ENCODE results near the gene OR4D1.
"Not testable (repeated sequence)": the region's sequence is repeated elsewhere in the genome, so short reads cannot be mapped to it uniquely, and the experiment has no call there.

Gene OR4D1

DNA sequence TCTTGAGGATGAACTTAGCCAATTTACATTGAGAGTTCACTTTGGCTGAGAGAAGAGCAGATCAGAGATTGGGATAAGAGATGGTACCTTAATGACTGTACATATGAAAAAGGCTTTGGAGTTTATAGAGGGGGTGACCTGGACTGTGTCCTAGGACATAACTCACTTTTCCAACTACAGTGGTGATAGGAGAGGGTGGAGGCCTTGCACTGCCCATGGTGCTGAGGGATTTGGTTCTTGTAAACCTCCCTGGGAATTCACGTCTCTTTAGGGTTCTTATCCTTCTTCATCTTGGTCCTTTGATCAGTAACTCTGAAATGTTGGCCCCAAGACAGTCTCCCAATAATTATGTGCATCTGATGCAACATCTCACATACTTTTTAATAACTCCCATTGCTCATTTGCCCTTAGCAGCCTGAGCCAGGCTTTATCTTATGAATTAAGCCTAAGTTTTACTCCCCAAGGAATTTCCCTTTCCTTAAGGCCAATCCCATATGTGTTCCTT lies at the start of gene OR4D1:
Gene OR4D1, plus strand, starts transcription at position 455 of the 505 bp plus-strand sequence. CDS start 6,770 bp downstream, outside the sequence.
- no peak for DNase-seq (ENCODE audit: low read depth)

- no peak for DNase-seq (ENCODE audit: low read depth)
Observed at GRCh38 chr17:58100506-58100905, 47.7 kb upstream of the OR4D1 start.

DNA sequence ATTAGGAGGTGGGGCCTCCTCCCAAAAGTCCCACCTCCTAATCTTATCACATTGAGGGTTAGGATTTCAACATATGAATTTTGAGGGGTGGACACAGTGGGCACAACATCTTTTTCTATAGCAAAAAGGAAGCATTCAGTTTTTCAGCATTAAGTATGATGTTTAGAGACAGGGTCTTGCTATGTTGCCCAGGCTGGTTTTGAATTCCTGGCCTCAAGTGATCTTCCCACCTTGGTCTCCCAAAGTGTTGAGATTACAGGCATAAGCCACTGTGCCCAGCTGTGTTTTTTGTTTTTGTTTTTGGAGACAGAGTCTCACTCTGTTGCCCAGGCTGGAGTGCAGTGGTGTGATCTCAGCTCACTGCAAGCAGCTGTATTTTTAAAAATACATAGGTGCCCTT lies 46.3 kb upstream of the OR4D1 start:
- DNase-seq (ENCODE audit: low read depth): not testable (repeated sequence)

DNA sequence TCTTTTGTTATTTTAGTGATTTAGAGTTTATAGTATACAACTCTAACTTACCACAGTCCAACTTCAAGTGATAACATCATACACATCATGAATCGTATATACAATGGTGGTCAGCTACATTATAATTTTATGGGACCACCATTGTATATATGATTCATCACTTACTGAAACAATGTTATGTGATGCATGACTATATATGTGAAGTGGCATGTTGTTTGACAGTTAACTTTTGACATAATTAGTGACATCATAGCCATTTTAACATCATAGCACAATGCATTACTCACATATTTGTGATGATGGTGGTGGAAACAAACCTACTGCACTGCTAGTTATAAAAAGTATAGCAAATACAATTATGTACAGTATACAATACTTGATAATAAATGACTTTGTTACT lies 43.1 kb upstream of the OR4D1 start:
- DNase-seq (ENCODE audit: low read depth): no peak

DNA sequence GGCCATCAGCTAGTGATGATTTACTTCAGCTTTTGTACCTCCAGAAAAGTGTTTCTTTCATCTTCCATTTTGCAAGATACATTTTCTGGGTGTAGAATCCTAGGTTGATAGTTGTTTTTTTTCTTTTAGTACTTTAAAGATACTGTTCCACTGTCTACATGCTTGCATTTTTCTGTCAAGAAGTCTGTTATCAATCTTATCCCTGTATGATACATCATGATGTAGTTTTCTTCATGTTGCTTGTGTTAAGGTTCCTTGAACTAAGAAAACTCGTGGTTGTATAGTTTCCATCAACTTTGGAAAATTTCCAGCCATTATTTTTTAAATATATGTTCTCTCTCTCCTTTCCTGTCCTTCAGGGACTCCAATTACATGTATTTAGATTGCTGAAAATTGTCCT lies 40.9 kb upstream of the OR4D1 start:
- DNase-seq (ENCODE audit: low read depth): no peak

- DNase-seq (ENCODE audit: low read depth): no peak
Observed at GRCh38 chr17:58109197-58109596, 39.0 kb upstream of the OR4D1 start.

- no peak for DNase-seq (ENCODE audit: low read depth)
Observed at GRCh38 chr17:58110012-58110411, 38.2 kb upstream of the OR4D1 start.

DNA sequence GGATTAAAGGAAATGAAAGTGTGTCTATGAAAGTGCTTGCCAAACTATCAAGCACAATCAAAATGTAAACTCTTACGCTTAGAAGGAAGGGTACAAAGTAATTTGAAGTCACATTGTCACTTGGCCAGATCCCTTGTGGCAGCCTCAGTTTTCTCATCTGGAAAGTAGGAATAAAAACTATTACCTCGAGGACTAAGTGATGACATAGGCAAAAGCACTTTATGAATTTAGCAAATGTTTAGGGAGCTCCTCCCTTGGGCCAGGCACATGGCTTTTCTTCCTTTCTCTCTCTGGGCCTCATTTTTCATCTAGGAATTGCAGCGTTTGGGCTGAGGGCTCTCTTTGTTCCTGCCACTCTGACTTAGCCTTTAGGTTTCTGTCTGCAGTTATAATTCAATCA lies 36.5 kb upstream of the OR4D1 start:
- no peak for DNase-seq (ENCODE audit: low read depth)

- peak; percentile 46 for DNase-seq (ENCODE audit: low read depth)
Observed at GRCh38 chr17:58112970-58113631, 35.1 kb upstream of the OR4D1 start.

DNA sequence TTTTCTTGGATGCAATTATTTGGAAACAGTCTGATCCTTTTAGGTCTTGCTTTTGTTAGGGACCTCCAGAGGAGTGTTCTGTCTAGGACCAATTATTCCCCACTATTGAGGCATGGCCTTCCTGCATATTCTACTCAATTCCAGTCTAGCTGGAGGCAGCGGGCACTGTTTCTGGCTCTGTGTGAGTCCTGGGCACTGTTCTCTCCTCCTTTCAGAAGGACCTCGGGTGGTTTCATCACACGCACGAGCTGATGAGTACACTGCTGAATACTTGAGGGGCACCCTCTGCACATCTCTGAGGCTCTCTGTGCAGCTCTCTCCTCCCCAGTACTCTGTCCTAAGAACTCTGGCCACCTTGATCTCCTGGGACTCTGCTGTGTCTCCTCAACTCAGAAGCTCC lies 34.2 kb upstream of the OR4D1 start:
- no peak for DNase-seq (ENCODE audit: low read depth)

GRCh38 chr17:58117382-58117781 lies 30.8 kb upstream of the OR4D1 start:
- DNase-seq (ENCODE audit: low read depth): no peak

DNA sequence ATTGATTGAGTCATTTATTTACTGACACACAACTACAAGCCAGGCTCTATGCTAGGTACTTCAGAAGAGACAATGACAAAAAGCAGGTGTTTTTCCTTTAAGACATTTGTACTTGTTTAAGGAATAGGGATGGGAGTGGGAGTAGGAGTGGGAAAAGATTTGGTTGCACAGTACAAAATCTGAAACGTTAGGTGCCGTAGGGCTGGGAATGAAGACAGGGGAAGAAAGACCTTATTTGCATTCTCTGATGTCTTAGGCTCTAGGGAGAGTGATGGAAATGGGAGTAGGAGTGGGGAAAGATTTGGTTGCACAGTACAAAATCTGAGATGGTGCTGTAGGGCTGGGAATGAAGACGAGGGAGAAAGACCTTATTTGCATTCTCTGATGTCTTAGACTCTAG lies 28.7 kb upstream of the OR4D1 start:
- DNase-seq (ENCODE audit: low read depth): no peak

DNA sequence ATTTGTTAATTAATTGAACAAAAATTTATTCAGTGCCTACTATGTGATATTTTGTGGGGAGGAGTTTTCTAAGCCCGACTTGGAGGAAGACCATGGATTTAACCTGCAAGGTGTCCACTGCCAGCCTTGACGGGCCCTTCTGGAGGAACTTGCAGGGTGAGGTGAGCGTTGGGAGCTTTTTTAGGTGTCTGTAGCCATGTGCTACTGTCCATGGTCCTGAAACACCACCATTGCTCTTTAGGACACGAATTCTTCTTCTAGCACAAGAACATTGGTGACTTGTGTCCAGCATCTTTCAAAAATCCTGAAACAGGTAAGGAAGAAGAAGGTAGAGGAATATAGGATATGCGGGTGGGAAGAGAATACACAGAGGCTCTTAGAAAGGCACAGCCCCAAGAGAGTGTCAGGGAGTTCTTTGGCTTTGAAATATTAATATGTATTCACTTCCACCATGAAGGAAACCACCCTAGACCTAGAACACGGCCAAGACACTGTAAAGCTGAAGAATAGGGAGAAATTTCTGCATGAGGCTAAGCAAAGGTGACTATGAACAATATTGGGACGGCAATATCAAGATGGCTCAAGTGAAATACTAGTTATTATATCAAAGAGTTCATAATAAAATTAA lies 27.9 kb upstream of the OR4D1 start:
- DNase-seq (ENCODE audit: low read depth): no peak

- DNase-seq (ENCODE audit: low read depth): peak; percentile 6
Observed at GRCh38 chr17:58121925-58122324, 26.3 kb upstream of the OR4D1 start.

GRCh38 chr17:58127846-58128245 lies 20.3 kb upstream of the OR4D1 start:
- no peak for DNase-seq (ENCODE audit: low read depth)

DNA sequence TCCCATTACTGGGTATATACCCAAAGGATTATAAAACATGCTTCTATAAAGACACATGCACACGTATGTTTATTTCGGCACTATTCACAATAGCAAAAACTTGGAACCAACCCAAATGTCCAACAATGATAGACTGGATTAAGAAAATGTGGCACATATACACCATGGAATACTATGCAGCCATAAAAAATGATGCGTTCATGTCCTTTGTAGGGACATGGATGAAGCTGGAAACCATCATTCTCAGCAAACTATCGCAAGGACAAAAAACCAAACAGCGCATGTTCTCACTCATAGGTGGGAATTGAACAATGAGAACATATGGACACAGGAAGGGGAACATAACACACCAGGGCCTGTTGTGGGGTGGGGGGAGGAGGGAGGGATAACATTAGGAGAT lies 15.5 kb upstream of the OR4D1 start:
- not testable (repeated sequence) for DNase-seq (ENCODE audit: low read depth)

- DNase-seq (ENCODE audit: low read depth): no peak
Observed at GRCh38 chr17:58136669-58137279, 11.4 kb upstream of the OR4D1 start.

- no peak for DNase-seq (ENCODE audit: low read depth)
Observed at GRCh38 chr17:58141505-58141904, 6.7 kb upstream of the OR4D1 start.

DNA sequence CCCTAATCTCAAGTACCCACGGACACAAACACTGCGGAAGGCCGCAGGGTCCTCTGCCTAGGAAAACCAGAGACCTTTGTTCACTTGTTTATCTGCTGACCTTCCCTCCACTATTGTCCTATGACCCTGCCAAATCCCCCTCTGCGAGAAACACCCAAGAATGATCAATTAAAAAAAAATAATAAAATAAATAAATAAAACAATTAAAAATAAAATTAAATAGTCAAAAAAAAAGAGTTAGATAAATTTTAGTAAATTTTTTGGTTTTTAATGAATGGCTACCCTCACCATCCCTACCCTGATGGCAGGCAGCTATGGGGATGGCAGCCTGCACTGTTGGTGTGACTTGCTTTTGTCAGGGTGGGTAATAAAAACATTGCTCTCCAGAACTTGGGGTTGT lies 4.8 kb upstream of the OR4D1 start:
- DNase-seq (ENCODE audit: low read depth): not testable (repeated sequence)

DNA sequence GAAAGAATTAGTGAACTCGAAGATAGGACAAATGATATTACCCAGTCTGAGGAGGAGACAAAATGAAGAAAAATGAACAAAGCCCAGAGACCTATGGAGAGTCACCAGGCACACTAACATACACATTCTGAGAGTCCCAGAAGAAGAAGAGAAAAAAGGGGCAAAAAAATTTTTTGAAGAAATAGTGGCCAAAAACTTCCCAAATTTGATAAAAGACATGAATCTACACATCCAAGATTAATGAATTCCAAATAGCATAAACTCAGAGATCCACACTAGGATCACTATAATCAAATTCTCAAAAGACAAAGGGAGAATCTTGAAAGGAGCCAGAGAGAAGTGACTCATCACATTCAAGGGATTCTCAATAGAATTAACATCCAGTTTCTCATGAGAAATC lies 3.4 kb upstream of the OR4D1 start:
- DNase-seq (ENCODE audit: low read depth): no peak

- no peak for DNase-seq (ENCODE audit: low read depth)
Observed at GRCh38 chr17:58148609-58149008, 425 bp downstream of the OR4D1 start.

- no peak for DNase-seq (ENCODE audit: low read depth)
Observed at GRCh38 chr17:58150394-58150793, 2.2 kb downstream of the OR4D1 start.

DNA sequence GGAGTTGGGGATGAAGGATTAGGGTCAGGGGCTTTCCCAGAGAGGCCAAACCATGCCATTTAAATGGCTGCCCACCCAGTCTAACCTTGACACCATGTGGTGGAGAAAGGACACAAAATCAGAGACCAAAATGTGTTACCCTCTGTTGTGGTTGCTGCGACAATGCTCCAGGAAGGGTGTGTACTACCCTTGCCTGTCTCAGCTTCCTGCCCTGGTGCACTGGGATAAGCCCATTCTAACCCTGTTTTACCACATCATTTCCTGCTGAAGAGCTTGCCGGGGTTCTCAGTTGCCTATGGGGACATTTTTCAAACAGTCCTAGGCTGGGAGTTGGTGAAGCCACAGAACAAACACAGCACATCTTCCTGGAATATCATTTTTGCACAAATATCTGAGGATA lies 4.9 kb downstream of the OR4D1 start:
- peak; percentile 66 for DNase-seq (ENCODE audit: low read depth)

Measured in T-helper 22 cell (primary cell).